GM15510 (cell line): Measurements from ENCODE around the gene BNIP2.

ENCODE experiments used
- POLR2A ChIP-seq: IDR thresholded peaks from 3 replicates; pipeline ENCODE4 v1.6.1; 2011; ENCODE audit warnings: borderline replicate concordance; ENCODE audit not compliant: insufficient read length; ENCODE audit errors: extremely low read depth

BNIP2 gene

DNA sequence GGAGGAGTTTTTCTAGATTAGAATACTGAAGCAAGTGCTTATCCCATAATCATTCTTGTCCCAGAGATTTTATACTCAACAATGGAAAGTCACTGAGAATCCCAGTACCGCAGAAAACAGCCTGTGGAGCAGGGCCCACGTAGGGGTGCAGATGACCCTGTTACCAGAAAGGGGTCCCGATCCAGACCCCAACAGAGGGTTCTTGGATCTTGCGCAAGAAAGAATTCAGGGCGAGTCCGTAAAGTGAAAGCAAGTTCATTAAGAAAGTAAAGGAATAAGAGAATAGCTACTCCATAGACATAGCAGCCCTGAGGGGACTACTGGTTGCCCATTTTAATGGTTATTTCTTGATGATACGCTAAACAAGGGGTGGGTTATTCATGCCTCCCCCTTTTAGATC is 75.0 kb downstream of the BNIP2 start:
- no peak for TF ChIP-seq POLR2A

GRCh38 chr15:59611276-59612260 is 77.6 kb downstream of the BNIP2 start, which contains the start of gene GCNT3:
Gene GCNT3 (plus strand): TSS chr15:59611783. CDS start chr15:59618239, 6,456 bp downstream.
- no peak for TF ChIP-seq POLR2A

GRCh38 chr15:59609730-59610712 is 79.1 kb downstream of the BNIP2 start:
- TF ChIP-seq POLR2A, result no peak
